Measurements from ENCODE around the gene TAC3. TPM values are rescaled to one million over a fixed set of nuclear protein-coding genes. Genes with fewer than 3 reads are reported as not detected.
"Not testable (repeated sequence)": the region's sequence is repeated elsewhere in the genome, so short reads cannot be mapped to it uniquely, and the experiment has no call there.

The TAC3 gene
- total and polyA plus RNA-seq, 2 of the 8 experiments (the other 6 are each of a cell fraction or from before 2014, with no cell fraction given), result 9.7 to 45.3 TPM

GRCh38 chr12:56968910-56969309 is 47.4 kb downstream of the TAC3 start:
- H3K14ac ChIP-seq (ENCODE audit: insufficient read length); H3K18ac ChIP-seq (ENCODE audit: extremely low read depth, low read length); H3K23me2 ChIP-seq (ENCODE audit: low read depth, low read length); H2BK120ac ChIP-seq (replicated peaks; ENCODE audit: low read depth, low read length); H4K91ac ChIP-seq (replicated peaks; ENCODE audit: insufficient read length, low read length); H3K4me3 ChIP-seq (ENCODE audit: extremely low read depth in 1 of 4, insufficient read depth in 2 of 4, low read depth in 3 of 4, low read length in 4 of 4); H4K20me1 ChIP-seq (replicated peaks in 1 of 2; ENCODE audit: control insufficient read depth in 1 of 2, insufficient read depth in 2 of 2, low read length in 2 of 2); H3K4me1 ChIP-seq (replicated peaks in 1 of 4; ENCODE audit: control insufficient read depth in 3 of 4, insufficient read depth in 4 of 4, low read length in 3 of 4); H3K9me3 ChIP-seq (ENCODE audit: insufficient read depth in 2 of 2, low read depth in 1 of 2, low read length in 1 of 2); H3K4ac ChIP-seq (replicated peaks; ENCODE audit: insufficient read length, low read depth, low read length); H2AFZ ChIP-seq (ENCODE audit: low read length); POLR2A ChIA-PET (ENCODE audit: partially characterized antibody); H3K27ac ChIP-seq (ENCODE audit: low read depth, low read length); H3K27me3 ChIP-seq (replicated peaks in 1 of 4; ENCODE audit: control insufficient read depth in 3 of 4, extremely low read depth in 1 of 4, insufficient read depth in 3 of 4, low read length in 3 of 4); H4K8ac ChIP-seq (ENCODE audit: extremely low read depth, insufficient read depth, low read length); DNase-seq (ENCODE audit: low read depth in 1 of 2, low spot score in 2 of 2); H2AK5ac ChIP-seq (ENCODE audit: low read depth, low read length); H3K4me2 ChIP-seq (ENCODE audit: insufficient read depth in 1 of 2, low read depth in 2 of 2, low read length in 2 of 2); H3K36me3 ChIP-seq (ENCODE audit: control insufficient read depth in 2 of 4, insufficient read depth in 4 of 4, low read length in 3 of 4); H3K23ac ChIP-seq (ENCODE audit: insufficient read length); H3K56ac ChIP-seq (replicated peaks; ENCODE audit: insufficient read length, low read depth, low read length); H3K79me1 ChIP-seq (ENCODE audit: low read depth, low read length); H3K79me2 ChIP-seq (ENCODE audit: control insufficient read depth in 1 of 2, insufficient read depth in 2 of 2, low read length in 2 of 2); H4K5ac ChIP-seq (ENCODE audit: insufficient read length, low read depth, low read length); H2BK12ac ChIP-seq (ENCODE audit: low read depth, low read length); H2BK15ac ChIP-seq (ENCODE audit: low read length); FAIRE-seq; H2BK20ac ChIP-seq (ENCODE audit: low read length); H2BK5ac ChIP-seq (ENCODE audit: low read depth, low read length); H3K9ac ChIP-seq (replicated peaks in 1 of 4; ENCODE audit: extremely low read depth in 1 of 4, low read depth in 3 of 4, low read length in 3 of 4): not testable (repeated sequence)
- CTCF ChIA-PET (ENCODE audit: partially characterized antibody), result interaction anchor here (1.8 kb wide), 1 partner anchor 19 kb away, joined by 5 read pairs; no protein-coding TSS in a partner anchor
- 80% methylated on average over 6 of the region's 6 CpGs; no CpG with 5 or more reads in 1 of the 2 experiments for WGBS, 2 experiments (ENCODE audit: extremely low coverage in 1 of 2, insufficient coverage in 1 of 2, insufficient read length in 1 of 2, insufficient replicate concordance in 2 of 2, low coverage in 1 of 2, low lambda C conversion rate in 2 of 2, missing lambda C conversion rate in 1 of 2)

GRCh38 chr12:56965997-56966642 is 50.2 kb downstream of the TAC3 start:
- ChIA-PET CTCF (ENCODE audit: partially characterized antibody) (interaction anchor here (0.8 to 1.5 kb wide), 2 partner anchors 9 to 21 kb away, joined by 3 to 4 read pairs; partner anchors contain the start of gene RDH16), POLR2A (ENCODE audit: partially characterized antibody) (interaction anchor here (1.1 kb wide), 1 partner anchor 113 kb away, joined by 3 read pairs; no protein-coding TSS in a partner anchor)
- not testable (repeated sequence) for H3K36me3 ChIP-seq (ENCODE audit: control insufficient read depth in 2 of 4, insufficient read depth in 4 of 4, low read length in 3 of 4); H3K4me3 ChIP-seq (ENCODE audit: extremely low read depth in 1 of 4, insufficient read depth in 2 of 4, low read depth in 3 of 4, low read length in 4 of 4); H3K23me2 ChIP-seq (ENCODE audit: low read depth, low read length); H2AFZ ChIP-seq (ENCODE audit: low read length); H3K27ac ChIP-seq (ENCODE audit: low read depth, low read length); H2BK5ac ChIP-seq (ENCODE audit: low read depth, low read length); FAIRE-seq; H3K79me1 ChIP-seq (ENCODE audit: low read depth, low read length); H4K8ac ChIP-seq (ENCODE audit: extremely low read depth, insufficient read depth, low read length); H3K27me3 ChIP-seq (replicated peaks in 1 of 4; ENCODE audit: control insufficient read depth in 3 of 4, extremely low read depth in 1 of 4, insufficient read depth in 3 of 4, low read length in 3 of 4); H2BK20ac ChIP-seq (ENCODE audit: low read length); H2AK5ac ChIP-seq (ENCODE audit: low read depth, low read length); DNase-seq (ENCODE audit: low read depth in 1 of 2, low spot score in 2 of 2); H4K5ac ChIP-seq (ENCODE audit: insufficient read length, low read depth, low read length); H2BK15ac ChIP-seq (ENCODE audit: low read length); H3K14ac ChIP-seq (ENCODE audit: insufficient read length); H3K4ac ChIP-seq (replicated peaks; ENCODE audit: insufficient read length, low read depth, low read length); H3K9ac ChIP-seq (replicated peaks in 1 of 4; ENCODE audit: extremely low read depth in 1 of 4, low read depth in 3 of 4, low read length in 3 of 4); H3K4me2 ChIP-seq (ENCODE audit: insufficient read depth in 1 of 2, low read depth in 2 of 2, low read length in 2 of 2); H3K23ac ChIP-seq (ENCODE audit: insufficient read length); H3K18ac ChIP-seq (ENCODE audit: extremely low read depth, low read length); H4K91ac ChIP-seq (replicated peaks; ENCODE audit: insufficient read length, low read length); H3K4me1 ChIP-seq (replicated peaks in 1 of 4; ENCODE audit: control insufficient read depth in 3 of 4, insufficient read depth in 4 of 4, low read length in 3 of 4); H2BK120ac ChIP-seq (replicated peaks; ENCODE audit: low read depth, low read length); H4K20me1 ChIP-seq (replicated peaks in 1 of 2; ENCODE audit: control insufficient read depth in 1 of 2, insufficient read depth in 2 of 2, low read length in 2 of 2); H3K79me2 ChIP-seq (ENCODE audit: control insufficient read depth in 1 of 2, insufficient read depth in 2 of 2, low read length in 2 of 2); H3K56ac ChIP-seq (replicated peaks; ENCODE audit: insufficient read length, low read depth, low read length); H2BK12ac ChIP-seq (ENCODE audit: low read depth, low read length)
- H3K9me3 ChIP-seq (ENCODE audit: insufficient read depth in 2 of 2, low read depth in 1 of 2, low read length in 1 of 2), result peaks cover 8 to 11% of the 10 kb centered on the region in 2 experiments
- WGBS, 2 experiments (ENCODE audit: extremely low coverage in 1 of 2, insufficient coverage in 1 of 2, insufficient read length in 1 of 2, insufficient replicate concordance in 2 of 2, low coverage in 1 of 2, low lambda C conversion rate in 2 of 2, missing lambda C conversion rate in 1 of 2), result 89% methylated on average over 15 of the region's 15 CpGs; no CpG with 5 or more reads in 1 of the 2 experiments

Measured in H1 (cell line).